Uterus (tissue), 4 donors: ENCODE results near the gene GPR12. TPM values are rescaled to one million over a fixed set of nuclear protein-coding genes. Genes with fewer than 3 reads are reported as not detected.

Source experiments
- DNase-seq, 2 donors: peaks; one replicate each; pipeline ENCODE4 v3.0.0-alpha.2; 2019 to 2020
- H3K27ac ChIP-seq, 2 donors: fragments of 200-600 bp; sonication (generic); 1 replicate in 1 of 2; 2 replicates in 1 of 2; pipeline ENCODE4 v1.5.1; 2016 to 2018
- H3K27me3 ChIP-seq, 2 donors: fragments of 200-600 bp; sonication (generic); one replicate each; pipeline ENCODE4 v1.5.1; 2018 to 2019; ENCODE audit warnings: control low read depth in 1 of 2
- H3K36me3 ChIP-seq, 2 donors: fragments of 200-600 bp; sonication (generic); one replicate each; pipeline ENCODE4 v1.5.1; 2019; ENCODE audit warnings: control low read depth in 1 of 2
- H3K4me1 ChIP-seq, 2 donors: fragments of 200-600 bp; sonication (generic); one replicate each; pipeline ENCODE4 v1.5.1; 2018 to 2019; ENCODE audit warnings: control low read depth in 1 of 2
- H3K4me3 ChIP-seq, 2 donors: fragments of 200-600 bp; sonication (generic); 1 replicate in 1 of 2; 2 replicates in 1 of 2; pipeline ENCODE4 v1.5.1; 2018 to 2019; ENCODE audit warnings: mild to moderate bottlenecking in 1 of 2
- H3K9me3 ChIP-seq, 2 donors: fragments of 200-600 bp; sonication (generic); one replicate each; pipeline ENCODE4 v1.5.1; 2019; ENCODE audit warnings: control low read depth in 1 of 2
- CTCF ChIP-seq, 4 experiments: fragments of 200-600 bp in 2 of 4; fragments of 450-650 bp in 2 of 4; sonication (generic) in 2 of 4; IDR thresholded peaks; one replicate each; pipeline ENCODE4 v1.5.1; 2016 to 2019; ENCODE audit warnings: antibody characterized with exemption in 4 of 4, mild to moderate bottlenecking in 2 of 4, moderate library complexity in 1 of 4
- POLR2A ChIP-seq, 2 donors: fragments of 450-650 bp; IDR thresholded peaks; one replicate each; pipeline ENCODE4 v1.6.1; 2016; ENCODE audit warnings: antibody characterized with exemption in 2 of 2, mild to moderate bottlenecking in 1 of 2, moderate library complexity in 1 of 2
- intact Hi-C: fragments of 100-400 bp; cut with DNase I; formaldehyde crosslinking; loops from one replicate; pipeline ENCODE4 v1.15.1; 2023; ENCODE audit warnings: low total_unique reads
- total RNA-seq, 4 donors: library from RNA; depleted of rRNA in 3 of 4; stranded (reverse); fragments of >200 nt in 3 of 4; gene quantifications; one replicate each; pipeline versions ENCODE4 v1.1.0 to v1.2.4, GENCODE V29; 2014 to 2023
- donor health status: DM: yes; HTN: yes; CAD: no.

The GPR12 gene
- total RNA-seq, 4 donors from 2014 or later = not detected

GRCh38 chr13:26779321-26779720 is 18.7 kb upstream of the GPR12 start:
- Histone ChIP-seq H3K27me3 (no peaks in the 10 kb centered on the region), H3K4me1 (no peaks in the 10 kb centered on the region), H3K9me3 (no peaks in the 10 kb centered on the region), H3K36me3 (no peaks in the 10 kb centered on the region), H3K4me3 (no peak overlapping the region), H3K27ac (no peak overlapping the region)
- no peak for TF ChIP-seq POLR2A (IDR thresholded peaks at IDR 0.05)
- no peak for TF ChIP-seq CTCF (IDR thresholded peaks at IDR 0.05)
- intact Hi-C loops = no loop called here
- no peak for DNase-seq

GRCh38 chr13:26772531-26772930 is 11.9 kb upstream of the GPR12 start:
- TF ChIP-seq POLR2A (IDR thresholded peaks at IDR 0.05) (no peak), CTCF (IDR thresholded peaks at IDR 0.05) (no peak)
- no peaks in the 10 kb centered on the region for H3K9me3 ChIP-seq
- intact Hi-C loops = no loop called here
- no peaks in the 10 kb centered on the region for H3K4me1 ChIP-seq
- no peaks in the 10 kb centered on the region for H3K36me3 ChIP-seq
- no peaks in the 10 kb centered on the region for H3K27me3 ChIP-seq
- no peak for DNase-seq
- no peak overlapping the region for H3K27ac ChIP-seq
- no peak overlapping the region for H3K4me3 ChIP-seq

- no peaks in the 10 kb centered on the region for H3K27me3 ChIP-seq
- no peaks in the 10 kb centered on the region for H3K9me3 ChIP-seq
- H3K4me3 ChIP-seq = no peak overlapping the region
- no peak for DNase-seq
- intact Hi-C loops = no loop called here
- TF ChIP-seq CTCF (IDR thresholded peaks at IDR 0.05) (no peak), POLR2A (IDR thresholded peaks at IDR 0.05) (no peak)
- no peak overlapping the region for H3K27ac ChIP-seq
- no peaks in the 10 kb centered on the region for H3K36me3 ChIP-seq
- no peaks in the 10 kb centered on the region for H3K4me1 ChIP-seq
These were observed 11.2 kb upstream of the GPR12 start for GRCh38 chr13:26771796-26772195.

GRCh38 chr13:26762745-26763345 is 2.3 kb upstream of the GPR12 start:
- no peaks in the 10 kb centered on the region for H3K36me3 ChIP-seq
- H3K27me3 ChIP-seq = peaks cover 6 to 24% of the 10 kb centered on the region in 2 donors
- no peak for DNase-seq
- TF ChIP-seq CTCF (IDR thresholded peaks at IDR 0.05) (no peak), POLR2A (IDR thresholded peaks at IDR 0.05) (no peak)
- H3K4me1 ChIP-seq = peaks cover 0 to 4% of the 10 kb centered on the region in 2 donors
- H3K4me3 ChIP-seq = no peak overlapping the region
- intact Hi-C loops = no loop called here
- H3K9me3 ChIP-seq = no peaks in the 10 kb centered on the region
- no peak overlapping the region for H3K27ac ChIP-seq

GRCh38 chr13:26760832-26761582 is 421 bp upstream of the GPR12 start:
- Histone ChIP-seq H3K36me3 (no peaks in the 10 kb centered on the region), H3K27ac (no peak overlapping the region), H3K4me1 (peaks cover 0 to 4% of the 10 kb centered on the region in 2 donors), H3K4me3 (no peak overlapping the region), H3K27me3 (peaks cover 6 to 31% of the 10 kb centered on the region in 2 donors), H3K9me3 (no peaks in the 10 kb centered on the region)
- DNase-seq = no peak
- TF ChIP-seq CTCF (IDR thresholded peaks at IDR 0.05) (no peak), POLR2A (IDR thresholded peaks at IDR 0.05) (no peak)
- intact Hi-C loops = no loop called here
